Tibial artery (tissue), 4 donors: ENCODE results near the gene NET1.
"Not testable (repeated sequence)": the region's sequence is repeated elsewhere in the genome, so short reads cannot be mapped to it uniquely, and the experiment has no call there.

Experiments
- DNase-seq, 2 donors: peaks; one replicate each; pipeline ENCODE4 v3.0.0-alpha.2; 2019
- H3K27ac ChIP-seq, 2 donors: fragments of 200-600 bp; sonication (generic) in 1 of 2; 1 replicate in 1 of 2; 2 replicates in 1 of 2; pipeline ENCODE4 v1.5.1; 2018 to 2019; ENCODE audit warnings: mild to moderate bottlenecking in 1 of 2
- H3K27me3 ChIP-seq, 2 donors: fragments of 200-600 bp; sonication (generic) in 1 of 2; one replicate each; pipeline versions ENCODE4 v1.5.1 to v1.6.0; 2016 to 2019
- H3K36me3 ChIP-seq, 3 donors: fragments of 200-600 bp; sonication (generic) in 2 of 3; one replicate each; pipeline ENCODE4 v1.5.1; 2016 to 2019; ENCODE audit warnings: mild to moderate bottlenecking in 2 of 3
- H3K4me1 ChIP-seq, 4 donors: fragments of 200-600 bp; sonication (generic) in 2 of 4; 1 replicate in 3 of 4; 2 replicates in 1 of 4; pipeline ENCODE4 v1.5.1; 2016 to 2019
- H3K4me3 ChIP-seq, 2 donors: fragments of 200-600 bp; sonication (generic) in 1 of 2; 1 replicate in 1 of 2; 2 replicates in 1 of 2; pipeline ENCODE4 v1.5.1; 2018 to 2019; ENCODE audit warnings: mild to moderate bottlenecking in 2 of 2
- H3K9me3 ChIP-seq, 3 donors: fragments of 200-600 bp; sonication (generic) in 1 of 3; one replicate each; pipeline ENCODE4 v1.5.1; 2016 to 2019
- CTCF ChIP-seq, 2 experiments: fragments of 200-600 bp in 1 of 2; fragments of 450-650 bp in 1 of 2; IDR thresholded peaks; one replicate each; pipeline ENCODE4 v1.5.1; 2017 to 2019; ENCODE audit warnings: antibody characterized with exemption in 2 of 2, mild to moderate bottlenecking in 1 of 2, moderate library complexity in 1 of 2
- intact Hi-C: fragments of 100-400 bp; cut with DNase I; formaldehyde crosslinking; loops from one replicate; pipeline ENCODE4 v1.15.0; 2023; ENCODE audit warnings: low total_unique reads

The NET1 gene

DNA sequence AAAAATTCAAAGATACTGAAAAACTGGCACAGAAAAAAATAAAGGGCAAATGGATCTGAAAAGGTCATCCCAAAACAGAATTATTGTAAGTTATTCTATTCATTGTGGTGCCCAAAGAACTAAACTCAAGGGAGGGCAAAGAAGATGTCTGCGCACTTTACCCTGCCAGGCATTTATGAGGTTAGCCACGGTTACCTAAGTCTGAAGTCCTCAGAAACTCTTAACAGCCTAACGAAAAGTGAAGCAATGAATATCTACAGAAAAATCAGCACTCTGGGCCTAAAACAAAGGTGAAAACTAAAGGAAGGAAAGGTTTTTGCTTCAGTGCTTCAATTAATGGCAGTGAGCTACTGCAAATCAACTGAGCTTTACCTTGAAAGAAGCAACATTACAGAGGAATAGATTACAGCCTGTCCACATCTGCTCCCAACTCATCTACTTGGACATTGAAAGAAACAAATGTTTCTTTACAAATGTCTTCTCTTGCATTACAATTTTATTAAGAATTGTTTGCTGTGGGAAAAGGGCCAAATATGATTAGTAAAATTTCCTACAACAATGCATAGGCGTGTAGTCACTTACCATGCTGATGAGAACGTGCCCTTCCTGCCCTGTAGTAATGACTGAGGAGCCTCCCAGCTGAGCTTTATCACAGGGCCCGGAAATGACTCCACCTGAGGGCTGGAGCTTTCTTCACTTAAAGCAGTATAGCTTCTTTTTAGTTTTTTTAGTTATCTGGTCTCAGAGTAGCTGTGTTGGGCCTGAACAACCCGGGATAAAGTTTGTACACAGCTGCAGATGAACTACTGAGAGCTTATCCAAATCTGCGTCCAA, 7.9 kb upstream of the NET1 start, which contains the start of gene TUBAL3:
Gene TUBAL3, minus strand, starts transcription at position 621 of the 834 bp plus-strand sequence. Its CDS starts 36 bp downstream, at position 585.
- Histone ChIP-seq H3K27ac (no peak within 1 kb of the TSS), H3K27me3 (no peaks in the 10 kb centered on the region), H3K4me3 (no peak within 1 kb of the TSS), H3K4me1 (no peaks in the 10 kb centered on the region), H3K36me3 (no peaks in the 10 kb centered on the region), H3K9me3 (no peaks in the 10 kb centered on the region)
- no peak for TF ChIP-seq CTCF (IDR thresholded peaks at IDR 0.05)
- intact Hi-C loops, result no loop called here
- no peak for DNase-seq

GRCh38 chr10:5406918-5407317, 5.4 kb upstream of the NET1 start:
- TF ChIP-seq CTCF (IDR thresholded peaks at IDR 0.05), result no peak
- H3K27me3 ChIP-seq, result no peaks in the 10 kb centered on the region
- H3K36me3 ChIP-seq, result no peaks in the 10 kb centered on the region
- H3K9me3 ChIP-seq, result no peaks in the 10 kb centered on the region
- DNase-seq, result no peak
- H3K4me1 ChIP-seq, result peaks cover 0 to 7% (median 1%) of the 10 kb centered on the region in 4 donors
- intact Hi-C loops, result no loop called here
- H3K27ac ChIP-seq, result no peak overlapping the region
- no peak overlapping the region for H3K4me3 ChIP-seq

DNA sequence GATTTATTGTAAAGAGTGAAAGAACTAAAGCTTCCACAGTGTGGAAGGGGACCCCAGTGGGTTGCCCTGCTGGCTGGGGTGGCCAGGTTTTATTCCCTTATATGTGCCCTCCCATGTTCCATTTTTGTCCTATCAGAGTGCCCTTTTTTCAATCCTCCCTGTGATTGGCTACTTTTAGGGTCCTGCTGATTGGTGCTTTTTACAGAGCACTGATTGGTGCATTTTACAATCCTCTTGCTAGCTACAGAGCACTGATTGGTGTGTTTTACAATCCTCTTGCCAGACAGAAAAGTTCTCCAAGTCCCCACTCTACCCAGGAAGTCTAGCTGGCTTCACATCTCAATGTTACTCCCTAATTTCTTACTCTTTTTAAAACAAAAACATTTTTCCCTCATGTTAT, 1.6 kb upstream of the NET1 start:
- H3K27me3 ChIP-seq, H3K9me3 ChIP-seq, DNase-seq, intact Hi-C loops, H3K4me3 ChIP-seq, H3K36me3 ChIP-seq: not testable (repeated sequence)
- H3K27ac ChIP-seq, result peak overlapping the region in 1 of 2 donors; percentile 89
- peaks cover 0 to 29% (median 2%) of the 10 kb centered on the region in 4 donors for H3K4me1 ChIP-seq

DNA sequence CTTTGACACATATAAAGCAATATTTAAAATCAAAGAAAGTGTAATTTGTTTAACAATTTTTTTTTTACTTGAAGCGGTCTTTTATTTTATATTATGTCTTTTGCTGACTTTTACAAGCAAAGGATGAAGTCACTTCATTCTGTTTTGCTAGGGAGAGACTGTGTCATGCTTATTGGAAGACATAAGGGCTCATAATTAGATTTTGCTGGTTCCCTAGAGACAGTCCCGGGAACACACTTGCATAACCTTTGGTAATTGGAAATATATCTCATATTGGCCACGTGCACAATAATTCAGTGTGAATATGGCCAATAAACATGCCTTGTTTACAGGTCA, 448 bp upstream of the NET1 start:
- Histone ChIP-seq H3K27me3 (no peaks in the 10 kb centered on the region), H3K9me3 (no peaks in the 10 kb centered on the region), H3K36me3 (no peaks in the 10 kb centered on the region), H3K27ac (peak overlapping the region; percentile 89 to 90), H3K4me3 (peak overlapping the region; percentile 82 to 88), H3K4me1 (peaks cover 0 to 41% (median 6%) of the 10 kb centered on the region in 4 donors)
- intact Hi-C loops, result no loop called here
- TF ChIP-seq CTCF (IDR thresholded peaks at IDR 0.05), result no peak
- DNase-seq, result no peak

DNA sequence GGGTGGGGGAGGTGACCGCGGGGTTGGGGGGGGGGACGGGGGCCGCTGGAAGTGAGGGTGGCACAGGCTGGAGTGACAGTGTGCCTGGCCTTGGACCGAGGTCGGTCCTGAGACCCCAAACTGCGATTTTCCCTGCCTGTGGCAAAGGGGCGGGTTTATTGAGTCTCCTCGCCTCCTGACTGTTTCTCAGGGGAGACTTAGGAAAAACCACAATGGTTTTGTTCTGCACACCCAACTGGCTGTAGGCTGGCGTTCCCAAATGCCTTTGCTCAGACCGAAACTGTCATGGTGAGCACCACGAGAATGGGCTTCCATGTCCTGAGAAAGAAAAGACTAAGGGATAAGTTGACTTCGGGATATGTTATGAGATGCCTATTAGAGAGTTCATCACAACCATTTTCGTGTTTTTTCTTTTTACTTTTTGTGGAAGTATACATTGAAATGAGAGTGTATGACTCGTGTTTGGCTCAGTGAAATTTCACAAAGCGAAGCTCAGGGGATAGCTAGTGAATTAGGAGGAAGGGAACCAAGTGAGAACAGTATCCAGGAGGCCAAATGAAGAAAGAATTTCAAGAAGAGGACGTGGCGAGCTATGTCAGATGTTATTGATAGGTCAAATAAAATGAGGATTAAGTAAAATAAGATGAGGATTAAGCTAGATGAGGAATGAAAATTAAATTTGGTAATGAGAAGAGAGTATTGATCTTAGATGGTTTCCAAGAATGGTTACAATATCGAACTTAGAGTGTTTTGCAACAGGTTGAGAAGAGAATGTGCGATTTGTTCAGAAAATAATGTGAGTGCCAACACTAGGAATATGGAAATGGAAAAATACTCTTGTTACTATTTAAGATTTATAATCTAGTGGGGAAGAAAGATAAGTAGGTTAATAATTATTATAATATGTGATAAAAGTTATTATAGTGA, 918 bp downstream of the NET1 start:
- Histone ChIP-seq H3K4me3 (peak overlapping the region; percentile 82 to 88), H3K36me3 (no peaks in the 10 kb centered on the region), H3K27me3 (no peaks in the 10 kb centered on the region), H3K27ac (peak overlapping the region; percentile 89 to 90), H3K9me3 (no peaks in the 10 kb centered on the region), H3K4me1 (peaks cover 0 to 48% (median 8%) of the 10 kb centered on the region in 4 donors)
- TF ChIP-seq CTCF (IDR thresholded peaks at IDR 0.05), result no peak
- DNase-seq, result no peak
- intact Hi-C loops, result no loop called here

DNA sequence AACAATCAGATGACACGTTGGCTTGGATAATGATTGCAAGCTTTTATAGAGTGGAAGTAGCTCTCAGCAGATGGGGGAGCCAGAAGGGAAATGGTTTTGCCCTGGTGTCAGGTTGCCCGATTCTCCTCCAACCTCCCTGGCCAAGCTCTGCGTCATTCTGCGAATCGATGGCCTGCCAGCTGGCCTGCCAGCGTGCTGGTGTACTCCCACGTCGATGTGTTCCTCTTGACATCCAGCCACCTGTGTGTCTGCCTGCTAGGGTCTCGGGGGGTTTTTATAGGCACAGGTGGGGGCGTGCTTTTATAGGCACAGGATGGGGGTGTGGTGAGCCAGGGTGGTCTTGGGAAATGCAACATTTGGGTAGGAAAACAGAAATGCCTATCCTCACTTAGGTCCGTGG, 4.6 kb downstream of the NET1 start:
- H3K36me3 ChIP-seq, result no peaks in the 10 kb centered on the region
- no peak overlapping the region for H3K4me3 ChIP-seq
- H3K9me3 ChIP-seq, result peaks cover 0 to 6% (median 0%) of the 10 kb centered on the region in 3 donors
- no peaks in the 10 kb centered on the region for H3K27me3 ChIP-seq
- intact Hi-C loops, result no loop called here
- DNase-seq, result no peak
- TF ChIP-seq CTCF (IDR thresholded peaks at IDR 0.05), result no peak
- H3K27ac ChIP-seq, result peak overlapping the region; percentile 89 to 90
- H3K4me1 ChIP-seq, result peaks cover 0 to 62% (median 9%) of the 10 kb centered on the region in 4 donors
